Sigmoid colon (tissue), 4 donors: ENCODE results near the gene CLDN14.

Source experiments
- EP300 ChIP-seq, 4 donors: sonication (generic); formaldehyde crosslinking; IDR thresholded peaks; one replicate each; pipeline ENCODE4 v1.6.1; 2017; ENCODE audit warnings: antibody characterized with exemption in 4 of 4
- POLR2AphosphoS5 ChIP-seq, 4 donors: sonication (generic); formaldehyde crosslinking; IDR thresholded peaks; one replicate each; pipeline ENCODE4 v1.6.1; 2017; ENCODE audit warnings: antibody characterized with exemption in 4 of 4
- TF ChIP-seq, protein P1 (sequence below), 4 experiments: fragments of 450-650 bp in 3 of 4; fragments of 200-600 bp in 1 of 4; IDR thresholded peaks; one replicate each; pipeline ENCODE4 v1.5.1; 2016 to 2019; ENCODE audit warnings: antibody characterized with exemption in 4 of 4, mild to moderate bottlenecking in 3 of 4, moderate library complexity in 2 of 4

DNA sequence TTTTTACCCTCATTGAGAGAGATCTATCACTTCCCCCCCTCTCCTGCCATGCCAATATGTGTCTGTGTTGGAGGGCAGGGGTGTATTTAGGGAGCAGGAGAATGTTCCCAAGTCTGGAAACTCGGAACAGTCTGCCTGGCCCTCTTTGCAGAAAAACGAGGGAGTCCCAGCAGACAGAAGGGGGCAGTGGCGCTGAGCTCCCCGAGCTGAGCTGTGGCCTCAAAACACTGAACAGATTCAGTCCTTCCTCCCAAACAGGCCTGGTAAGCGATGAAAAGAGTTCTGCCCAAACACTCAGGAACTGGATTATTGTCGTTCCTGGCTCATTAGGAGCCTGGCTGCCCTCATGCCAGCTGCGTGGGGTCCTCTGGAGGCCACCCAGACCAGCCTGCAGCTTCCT is 981 bp downstream of the CLDN14 start:
- TF ChIP-seq, protein P1, sequence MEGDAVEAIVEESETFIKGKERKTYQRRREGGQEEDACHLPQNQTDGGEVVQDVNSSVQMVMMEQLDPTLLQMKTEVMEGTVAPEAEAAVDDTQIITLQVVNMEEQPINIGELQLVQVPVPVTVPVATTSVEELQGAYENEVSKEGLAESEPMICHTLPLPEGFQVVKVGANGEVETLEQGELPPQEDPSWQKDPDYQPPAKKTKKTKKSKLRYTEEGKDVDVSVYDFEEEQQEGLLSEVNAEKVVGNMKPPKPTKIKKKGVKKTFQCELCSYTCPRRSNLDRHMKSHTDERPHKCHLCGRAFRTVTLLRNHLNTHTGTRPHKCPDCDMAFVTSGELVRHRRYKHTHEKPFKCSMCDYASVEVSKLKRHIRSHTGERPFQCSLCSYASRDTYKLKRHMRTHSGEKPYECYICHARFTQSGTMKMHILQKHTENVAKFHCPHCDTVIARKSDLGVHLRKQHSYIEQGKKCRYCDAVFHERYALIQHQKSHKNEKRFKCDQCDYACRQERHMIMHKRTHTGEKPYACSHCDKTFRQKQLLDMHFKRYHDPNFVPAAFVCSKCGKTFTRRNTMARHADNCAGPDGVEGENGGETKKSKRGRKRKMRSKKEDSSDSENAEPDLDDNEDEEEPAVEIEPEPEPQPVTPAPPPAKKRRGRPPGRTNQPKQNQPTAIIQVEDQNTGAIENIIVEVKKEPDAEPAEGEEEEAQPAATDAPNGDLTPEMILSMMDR (IDR thresholded peaks at IDR 0.05) = no peak
- TF ChIP-seq POLR2AphosphoS5 (IDR thresholded peaks at IDR 0.05) (no peak), EP300 (IDR thresholded peaks at IDR 0.05) (no peak)
